GM12878 (cell line): ENCODE results near the gene DNAH2. TPM values are rescaled to one million over a fixed set of nuclear protein-coding genes. Genes with fewer than 3 reads are reported as not detected.

ENCODE experiments used
- BCLAF1 ChIP-seq: fragments of 450-650 bp; IDR thresholded peaks from 2 replicates; pipeline ENCODE4 v1.6.1; 2017; ENCODE audit warnings: antibody characterized with exemption, mild to moderate bottlenecking, moderate library complexity
- CREM ChIP-seq: IDR thresholded peaks from 2 replicates; pipeline ENCODE4 v1.6.1; 2014; ENCODE audit warnings: antibody characterized with exemption, low read depth
- ESRRA ChIP-seq: IDR thresholded peaks from 2 replicates; pipeline ENCODE4 v1.6.1; 2012; ENCODE audit warnings: mild to moderate bottlenecking, low read length, improper control_type of control experiment
- GABPA ChIP-seq: IDR thresholded peaks from 2 replicates; pipeline ENCODE4 v1.6.1; 2014; ENCODE audit warnings: antibody characterized with exemption, low read depth, mild to moderate bottlenecking, inconsistent platforms
- JUNB ChIP-seq: IDR thresholded peaks from 2 replicates; pipeline ENCODE4 v1.6.1; 2016; ENCODE audit warnings: antibody characterized with exemption, mild to moderate bottlenecking
- MEF2B ChIP-seq: fragments of 450-650 bp; IDR thresholded peaks from 2 replicates; pipeline ENCODE4 v1.6.1; 2018; ENCODE audit warnings: mild to moderate bottlenecking, moderate library complexity; ENCODE audit not compliant: partially characterized antibody, poor library complexity, severe bottlenecking
- MTA2 ChIP-seq: fragments of 450-650 bp; IDR thresholded peaks from 2 replicates; pipeline ENCODE4 v1.6.1; 2016; ENCODE audit warnings: low read depth, mild to moderate bottlenecking, moderate library complexity
- MYC ChIP-seq: IDR thresholded peaks from 2 replicates; pipeline ENCODE4 v1.6.1; 2011; ENCODE audit warnings: mild to moderate bottlenecking, low read length, moderate library complexity, inconsistent platforms; ENCODE audit not compliant: insufficient read depth, insufficient replicate concordance, insufficient read length, severe bottlenecking
- PBX3 ChIP-seq: IDR thresholded peaks from 2 replicates; pipeline ENCODE4 v1.6.1; 2011; ENCODE audit warnings: mild to moderate bottlenecking, low read depth, low read length, moderate library complexity; ENCODE audit not compliant: insufficient replicate concordance
- PRDM15 ChIP-seq: fragments of 450-650 bp; formaldehyde crosslinking; IDR thresholded peaks from 2 replicates; pipeline ENCODE4 v1.4.0; 2020; ENCODE audit warnings: mild to moderate bottlenecking, moderate library complexity
- SUZ12 ChIP-seq: fragments of 200-600 bp; sonication (generic); IDR thresholded peaks from one replicate; pipeline ENCODE4 v1.6.1; 2018; ENCODE audit warnings: antibody characterized with exemption, mild to moderate bottlenecking; ENCODE audit not compliant: unreplicated experiment
- TAF1 ChIP-seq: IDR thresholded peaks from 2 replicates; pipeline ENCODE4 v1.6.1; 2011; ENCODE audit warnings: mild to moderate bottlenecking, low read depth, low read length, borderline replicate concordance
- WRNIP1 ChIP-seq: IDR thresholded peaks from 2 replicates; pipeline ENCODE4 v1.6.1; 2011; ENCODE audit warnings: low read depth, low read length, improper control_type of control experiment, borderline replicate concordance
- ZBTB4 ChIP-seq: fragments of 450-650 bp; formaldehyde crosslinking; IDR thresholded peaks from 2 replicates; pipeline ENCODE4 v1.4.0; 2022; ENCODE audit warnings: mild to moderate bottlenecking, moderate library complexity
- ZNF274 ChIP-seq: IDR thresholded peaks from one replicate; pipeline ENCODE4 v1.8.0; 2011; ENCODE audit not compliant: insufficient read length, insufficient read depth
- polyA plus RNA-seq, 11 experiments: library from polyadenylated mRNA; depleted of rRNA in 4 of 11; unstranded in 6 of 11; stranded (reverse) in 5 of 11; fragments of >200 nt; fragmentation: Nextera tagmentation in 4 of 11; fragmentation: Illumina TruSeq in 1 of 11; extraction: Ambion mirVana in 4 of 11; extraction: Trizol in 1 of 11; gene quantifications; 1 replicate in 1 of 11; 2 replicates in 10 of 11; pipeline versions ENCODE4 v1.2.1 to v1.2.3, GENCODE V29; 2011 to 2016; ENCODE audit warnings: inconsistent platforms in 2 of 11, missing spikeins in 2 of 11, low read depth in 1 of 11
- total RNA-seq, 4 experiments: library from RNA; depleted of rRNA in 3 of 4; stranded (reverse); fragments of >200 nt in 3 of 4; fragmentation: Illumina TruSeq in 1 of 4; extraction: Trizol in 1 of 4; gene quantifications; 2 replicates each; pipeline versions ENCODE4 v1.2.1 to v1.2.3, GENCODE V29; 2013 to 2021

DNAH2 gene
- total and polyA plus RNA-seq, 10 of the 15 experiments (the other 5 are each of a cell fraction or from before 2014, with no cell fraction given): not detected

GRCh38 chr17:7840875-7841274 lies 123.3 kb downstream of the DNAH2 start (continued):
- no peak for TF ChIP-seq ZBTB4 (CRISPR knock-in tag)
- TF ChIP-seq SUZ12: no peak
- TF ChIP-seq MTA2: no peak
- TF ChIP-seq CREM: no peak
- TF ChIP-seq PRDM15 (CRISPR knock-in tag): no peak
- no peak for TF ChIP-seq PBX3
- no peak for TF ChIP-seq ZNF274
- no peak for TF ChIP-seq TAF1
- no peak for TF ChIP-seq WRNIP1
- no peak for TF ChIP-seq MEF2B
- TF ChIP-seq GABPA: no peak
- no peak for TF ChIP-seq JUNB
- TF ChIP-seq MYC: no peak
- no peak for TF ChIP-seq BCLAF1
- TF ChIP-seq ESRRA: no peak
